Tibial nerve (tissue), 3 donors: ENCODE measurements around the gene PODXL2.

Experiments used
- POLR2A ChIP-seq, 2 donors: fragments of 450-650 bp; IDR thresholded peaks; one replicate each; pipeline ENCODE4 v1.6.1; 2017; ENCODE audit warnings: antibody characterized with exemption in 2 of 2, mild to moderate bottlenecking in 2 of 2, moderate library complexity in 2 of 2
- TF ChIP-seq, protein P1 (sequence below), 5 experiments: fragments of 200-600 bp in 3 of 5; fragments of 450-650 bp in 2 of 5; sonication (generic) in 3 of 5; IDR thresholded peaks; one replicate each; pipeline ENCODE4 v1.5.1; 2016 to 2019; ENCODE audit warnings: antibody characterized with exemption in 5 of 5, mild to moderate bottlenecking in 3 of 5, moderate library complexity in 2 of 5

DNA sequence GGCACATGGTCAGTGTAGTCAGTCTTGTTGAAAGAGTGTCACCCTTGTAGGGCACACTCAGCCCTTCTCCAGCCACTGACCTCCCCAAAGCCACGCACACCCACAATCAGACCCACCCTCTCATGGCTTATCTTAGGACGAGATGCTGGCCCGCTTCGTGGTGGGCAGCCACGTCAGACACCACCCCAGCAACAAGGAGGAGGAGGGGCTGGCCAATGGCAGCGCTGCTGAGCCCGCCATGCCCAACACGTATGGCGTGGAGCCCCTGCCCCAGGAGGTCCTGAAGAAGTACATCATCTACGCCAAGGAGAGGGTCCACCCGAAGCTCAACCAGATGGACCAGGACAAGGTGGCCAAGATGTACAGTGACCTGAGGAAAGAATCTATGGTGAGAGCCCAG is 10.1 kb upstream of the PODXL2 start:
- TF ChIP-seq POLR2A (IDR thresholded peaks at IDR 0.05), result no peak
- TF ChIP-seq, protein P1, sequence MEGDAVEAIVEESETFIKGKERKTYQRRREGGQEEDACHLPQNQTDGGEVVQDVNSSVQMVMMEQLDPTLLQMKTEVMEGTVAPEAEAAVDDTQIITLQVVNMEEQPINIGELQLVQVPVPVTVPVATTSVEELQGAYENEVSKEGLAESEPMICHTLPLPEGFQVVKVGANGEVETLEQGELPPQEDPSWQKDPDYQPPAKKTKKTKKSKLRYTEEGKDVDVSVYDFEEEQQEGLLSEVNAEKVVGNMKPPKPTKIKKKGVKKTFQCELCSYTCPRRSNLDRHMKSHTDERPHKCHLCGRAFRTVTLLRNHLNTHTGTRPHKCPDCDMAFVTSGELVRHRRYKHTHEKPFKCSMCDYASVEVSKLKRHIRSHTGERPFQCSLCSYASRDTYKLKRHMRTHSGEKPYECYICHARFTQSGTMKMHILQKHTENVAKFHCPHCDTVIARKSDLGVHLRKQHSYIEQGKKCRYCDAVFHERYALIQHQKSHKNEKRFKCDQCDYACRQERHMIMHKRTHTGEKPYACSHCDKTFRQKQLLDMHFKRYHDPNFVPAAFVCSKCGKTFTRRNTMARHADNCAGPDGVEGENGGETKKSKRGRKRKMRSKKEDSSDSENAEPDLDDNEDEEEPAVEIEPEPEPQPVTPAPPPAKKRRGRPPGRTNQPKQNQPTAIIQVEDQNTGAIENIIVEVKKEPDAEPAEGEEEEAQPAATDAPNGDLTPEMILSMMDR (IDR thresholded peaks at IDR 0.05), result no peak
